HG03135 (cell line): Measurements from ENCODE around the gene IGF2BP2.
A peak's percentile ranks its signal among the peaks of the same experiment; 100 is the strongest.
"Not testable (repeated sequence)": the region's sequence is repeated elsewhere in the genome, so short reads cannot be mapped to it uniquely, and the experiment has no call there.

Experiments
- ATAC-seq: cut with Tn5 transposase; IDR thresholded peaks from one replicate; pipeline ENCODE4 v1.9.1; 2021; ENCODE audit warnings: mild to moderate bottlenecking, moderate library complexity; ENCODE audit not compliant: unreplicated experiment

IGF2BP2 gene

DNA sequence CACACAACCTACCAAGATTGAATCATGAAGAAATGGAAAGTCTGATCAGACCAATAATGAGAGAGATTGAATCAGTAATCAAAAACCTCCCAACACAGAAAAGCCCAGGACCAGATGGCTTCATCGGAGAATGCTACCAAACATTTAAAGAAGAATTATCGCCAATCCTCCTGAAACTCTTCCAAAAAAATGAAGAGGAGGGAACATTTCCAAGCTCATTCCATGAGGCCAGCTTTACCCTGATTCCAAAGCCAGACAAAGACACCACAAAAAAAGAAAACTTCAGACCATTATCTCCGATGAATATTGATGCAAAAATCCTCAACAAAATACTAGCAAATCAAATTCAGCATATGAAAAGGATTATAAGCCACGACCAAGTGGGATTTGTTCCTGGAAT, 144.6 kb downstream of the IGF2BP2 start:
- ATAC-seq, result no peak

DNA sequence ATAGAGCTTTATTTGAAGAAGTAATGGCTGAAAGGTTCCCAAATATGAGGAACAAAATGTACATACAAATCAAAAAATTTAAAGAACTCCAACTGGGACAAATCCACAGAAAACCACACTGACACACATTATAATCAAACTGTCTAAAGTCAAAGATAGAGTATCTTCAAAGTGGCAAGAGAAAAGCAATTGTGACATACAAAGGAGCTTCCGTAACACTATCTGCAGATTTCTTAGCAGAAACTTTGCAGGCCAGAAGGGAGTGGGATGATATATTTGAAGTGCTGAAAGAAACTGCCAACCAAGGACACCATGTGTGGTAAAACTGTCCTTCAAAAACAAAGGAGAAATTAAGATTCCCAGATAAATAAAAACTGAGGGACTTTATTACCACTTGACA, 146.8 kb downstream of the IGF2BP2 start:
- no peak for ATAC-seq

DNA sequence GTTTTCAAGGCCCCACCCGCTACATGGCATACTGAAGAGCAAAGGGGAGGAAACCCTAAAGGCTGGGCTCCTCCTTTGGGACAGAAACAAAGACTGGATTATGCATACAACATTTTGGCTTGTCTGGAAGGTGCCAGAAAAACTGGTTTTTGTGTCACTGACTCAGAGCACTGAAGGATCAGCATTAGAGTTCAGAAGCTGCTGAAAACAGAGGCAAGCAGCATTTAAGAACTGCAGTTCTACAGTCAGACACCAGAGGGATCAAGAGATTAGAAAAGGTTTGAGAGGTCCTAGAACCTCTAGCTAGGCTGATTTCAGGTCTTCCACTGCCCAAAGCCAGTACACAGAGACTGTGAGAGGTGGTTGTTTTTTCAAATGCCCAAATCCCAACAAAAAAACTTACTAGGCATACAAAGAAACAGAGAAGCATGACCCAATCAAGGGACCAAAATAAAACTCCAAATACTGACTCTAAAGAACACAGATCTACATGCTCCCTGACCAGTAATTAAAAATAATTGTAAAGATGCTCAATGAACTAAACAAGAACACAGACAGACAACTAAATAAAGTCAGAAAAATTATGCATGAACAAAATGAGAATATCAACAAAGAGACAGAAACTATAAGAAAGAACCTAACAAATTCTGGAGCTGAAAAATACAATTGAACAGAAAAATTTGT, 147.6 kb downstream of the IGF2BP2 start:
- no peak for ATAC-seq

GRCh38 chr3:185667574-185667973, 157.3 kb downstream of the IGF2BP2 start:
- no peak for ATAC-seq

DNA sequence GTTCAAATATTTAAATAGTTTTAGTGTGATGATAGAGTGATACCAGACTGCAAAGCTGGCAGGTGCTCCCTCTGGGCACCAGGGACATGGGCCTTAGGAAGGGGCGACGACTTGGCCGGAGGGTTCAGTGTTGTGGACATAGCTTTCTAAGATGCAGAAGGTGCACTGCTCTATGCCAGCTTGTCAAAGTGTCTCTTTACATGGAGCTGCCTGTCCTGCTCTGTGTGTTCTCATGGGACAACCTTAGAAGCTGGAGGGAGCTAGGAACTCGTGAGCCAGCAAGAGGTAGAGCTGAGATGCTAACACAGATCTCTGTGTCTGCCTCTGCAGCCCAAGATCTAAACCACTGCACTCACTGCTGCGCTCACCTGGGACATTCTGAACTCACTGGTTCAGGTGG, 160.9 kb downstream of the IGF2BP2 start:
- no peak for ATAC-seq

DNA sequence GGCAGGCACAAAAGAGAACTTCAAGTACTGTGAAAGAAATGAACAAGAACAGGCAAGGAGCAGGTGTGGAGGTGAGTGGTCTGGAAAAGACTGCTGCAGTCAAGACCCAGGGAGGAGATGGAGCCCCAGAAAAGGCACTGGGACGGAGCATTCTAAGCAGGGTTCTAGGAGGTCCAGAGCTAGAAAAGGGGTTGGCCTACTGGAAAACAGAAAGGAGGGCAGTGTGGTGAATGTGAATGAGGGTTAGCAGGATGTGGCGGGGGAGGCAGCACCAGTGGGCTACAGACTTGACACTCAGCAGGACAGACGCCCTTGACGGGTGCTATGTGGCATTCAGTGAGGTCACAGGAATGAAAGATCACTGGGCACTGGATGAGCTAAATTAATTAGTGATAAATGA, 163.1 kb downstream of the IGF2BP2 start:
- no peak for ATAC-seq

DNA sequence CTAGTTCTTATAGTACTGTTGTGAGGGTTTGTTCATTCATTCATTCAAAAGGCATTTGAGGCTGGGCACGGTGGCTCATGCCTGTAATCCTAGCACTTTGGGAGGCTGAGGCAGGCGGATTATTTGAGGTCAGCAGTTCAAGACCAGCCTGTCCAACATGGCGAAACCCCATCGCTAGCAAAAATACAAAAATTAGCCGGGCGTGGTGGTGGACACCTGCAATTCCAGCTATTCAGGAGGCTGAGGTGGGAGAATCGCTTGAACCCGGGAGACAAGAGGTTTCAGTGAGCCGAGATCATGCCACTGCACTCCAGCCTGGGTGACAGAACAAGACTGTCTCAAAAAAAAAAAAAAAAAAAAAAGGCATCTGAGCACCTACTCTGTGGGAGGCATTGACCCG, 163.5 kb downstream of the IGF2BP2 start:
- ATAC-seq, result not testable (repeated sequence)

GRCh38 chr3:185659942-185660921, 164.6 kb downstream of the IGF2BP2 start:
- peak; percentile 70 for ATAC-seq

- no peak for ATAC-seq
Observed at GRCh38 chr3:185658943-185659342, 165.9 kb downstream of the IGF2BP2 start.

- no peak for ATAC-seq
Observed at GRCh38 chr3:185658504-185658912, 166.3 kb downstream of the IGF2BP2 start.

GRCh38 chr3:185657691-185658503, 166.9 kb downstream of the IGF2BP2 start:
- ATAC-seq, result no peak

- ATAC-seq, result no peak
Observed at GRCh38 chr3:185657211-185657610, 167.6 kb downstream of the IGF2BP2 start.

- no peak for ATAC-seq
Observed at GRCh38 chr3:185656321-185656840, 168.5 kb downstream of the IGF2BP2 start.

DNA sequence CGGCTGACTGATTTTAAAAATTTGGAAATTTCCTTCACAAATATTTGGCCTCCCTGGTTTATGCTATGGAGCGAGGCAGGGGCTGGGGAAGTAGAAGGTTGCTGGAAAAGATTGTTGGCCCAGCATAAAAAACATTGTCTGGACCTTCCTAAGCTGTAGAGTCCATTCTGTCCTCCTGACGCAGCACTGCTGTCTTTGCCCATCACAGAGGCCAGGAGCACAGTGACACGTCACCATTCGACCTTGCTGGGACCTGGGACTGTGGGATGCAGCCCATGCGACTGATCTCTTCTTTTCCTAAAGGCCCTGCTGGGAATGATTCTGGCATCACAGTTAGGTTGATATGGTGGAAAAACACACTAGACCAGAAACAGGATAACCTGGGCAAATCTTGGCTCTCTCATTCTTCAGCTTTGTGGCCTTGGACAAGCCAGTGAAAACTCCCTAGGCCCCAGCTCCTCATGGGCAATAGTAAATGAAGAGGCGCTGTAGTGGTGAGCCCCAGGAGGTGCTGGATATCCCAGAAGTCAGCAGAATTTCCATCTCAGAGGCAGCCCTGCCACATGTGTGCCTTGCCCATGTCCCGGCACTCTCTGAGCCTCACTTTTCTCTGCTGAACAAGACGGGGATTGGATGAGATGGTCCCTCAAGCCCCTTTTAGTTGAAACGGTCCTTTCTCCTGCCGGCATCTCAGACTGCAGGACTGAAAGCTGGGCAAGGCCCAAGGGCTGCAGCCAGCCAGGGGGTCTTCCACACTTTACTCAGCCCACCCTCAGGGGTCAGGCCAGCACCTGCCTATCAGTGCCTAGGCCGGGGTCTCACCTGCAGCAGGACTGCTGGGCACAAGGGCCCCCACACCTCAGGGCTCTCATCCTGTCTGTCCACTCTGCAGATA, 169.2 kb downstream of the IGF2BP2 start:
- no peak for ATAC-seq

GRCh38 chr3:185654758-185655145, 170.1 kb downstream of the IGF2BP2 start:
- no peak for ATAC-seq

DNA sequence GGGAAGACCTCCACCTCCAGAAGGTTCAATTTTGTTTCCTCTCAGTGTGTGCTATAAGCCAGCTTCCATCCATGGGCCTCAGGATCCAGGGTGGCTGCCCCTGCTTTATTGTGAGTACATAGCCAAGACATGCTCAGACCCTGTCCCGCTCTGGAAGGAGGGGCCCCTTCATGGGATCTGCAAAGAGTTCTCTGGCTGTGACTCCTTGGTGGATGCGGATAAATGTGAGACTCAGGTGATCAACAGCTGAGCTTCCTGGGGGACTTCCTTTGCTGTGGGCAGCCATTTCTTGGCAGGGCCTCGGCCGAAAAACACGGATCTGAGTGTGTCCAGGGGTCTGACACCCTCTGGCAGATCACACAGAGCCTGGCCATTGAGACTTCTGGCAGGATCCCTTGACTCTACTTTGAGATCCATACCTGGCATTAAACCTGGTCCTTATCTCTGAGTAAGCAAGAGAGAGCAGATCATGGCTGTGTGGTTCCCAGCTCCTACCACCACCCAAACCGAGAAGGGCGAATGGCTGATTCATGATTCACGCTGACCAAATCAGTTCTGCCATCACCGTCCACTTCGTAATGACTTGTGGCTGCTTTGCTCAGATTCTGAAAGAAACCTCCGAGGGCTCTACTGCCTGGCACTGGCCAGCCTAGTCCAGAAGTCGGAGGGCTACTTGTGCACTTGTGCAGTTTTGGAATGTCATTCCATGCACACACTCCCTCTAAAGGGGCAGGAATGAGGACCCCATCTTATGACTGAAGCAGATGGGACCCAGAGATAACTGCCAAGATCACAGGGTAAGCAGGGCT, 170.7 kb downstream of the IGF2BP2 start:
- ATAC-seq, result no peak

DNA sequence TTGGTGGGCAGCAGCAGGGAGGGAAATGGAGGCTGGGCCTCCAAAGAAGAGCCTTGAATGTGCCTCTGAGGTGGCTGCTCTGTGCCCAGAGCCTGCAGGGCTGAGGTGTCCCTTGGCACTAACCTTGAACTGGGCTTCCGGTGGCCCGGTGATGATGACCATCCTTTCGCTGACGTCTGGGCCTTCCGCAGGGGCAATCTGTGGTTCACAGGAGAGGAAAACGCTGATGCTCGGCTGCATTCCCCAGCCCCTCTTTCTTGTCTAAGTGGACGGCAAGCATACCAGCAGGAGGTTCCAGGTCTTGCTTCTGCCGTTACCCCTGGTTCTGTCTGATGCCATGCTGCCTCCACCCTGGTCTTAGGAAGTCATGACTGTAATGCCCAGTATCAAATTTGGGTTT, 172.9 kb downstream of the IGF2BP2 start:
- ATAC-seq, result no peak

- ATAC-seq, result no peak
Observed at GRCh38 chr3:185649414-185649813, 175.4 kb downstream of the IGF2BP2 start.

GRCh38 chr3:185648396-185648795, 176.4 kb downstream of the IGF2BP2 start:
- no peak for ATAC-seq
